Measurements from ENCODE around the gene DHRS3.

DNA sequence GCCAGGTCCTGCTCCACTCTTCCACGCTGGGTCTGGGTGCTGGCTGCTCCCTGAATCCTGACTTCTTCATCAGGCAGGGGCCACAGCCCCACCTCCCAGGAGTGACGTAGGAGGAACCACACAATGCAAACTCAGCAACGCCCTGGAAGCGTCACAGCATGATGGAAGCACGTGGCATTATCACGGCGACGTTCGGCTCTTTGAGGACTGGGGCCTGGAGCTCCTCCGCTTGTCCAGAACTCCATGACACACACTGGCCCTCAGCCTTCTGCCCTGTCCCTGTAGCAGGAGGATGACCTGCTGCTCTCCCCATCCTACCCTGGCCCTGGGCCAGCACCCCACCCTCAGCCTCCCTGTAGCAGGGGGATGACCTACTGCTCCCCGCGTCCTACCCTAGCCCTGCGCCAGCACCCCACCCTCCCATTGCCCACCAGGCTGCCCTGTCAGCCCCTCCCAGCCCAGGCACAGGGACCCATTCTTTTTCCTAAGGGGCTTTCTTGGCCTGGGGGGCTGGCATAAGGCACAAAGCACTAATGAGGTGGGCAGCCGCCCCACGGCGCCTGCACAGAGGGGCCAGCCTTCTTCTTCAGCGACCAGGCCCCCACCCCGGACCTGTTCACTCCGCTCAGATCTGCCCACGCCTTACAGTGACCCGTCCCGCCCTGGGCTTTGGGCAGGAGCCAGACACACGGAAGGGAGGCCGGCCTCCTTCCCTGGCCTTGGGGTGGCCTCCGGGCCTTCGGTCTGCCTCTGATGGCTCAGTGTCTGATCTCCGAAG is 65.7 kb downstream of the DHRS3 start:
- TF ChIP-seq POLR2A (IDR thresholded peaks at IDR 0.05), result no peak
- TF ChIP-seq, protein P1, sequence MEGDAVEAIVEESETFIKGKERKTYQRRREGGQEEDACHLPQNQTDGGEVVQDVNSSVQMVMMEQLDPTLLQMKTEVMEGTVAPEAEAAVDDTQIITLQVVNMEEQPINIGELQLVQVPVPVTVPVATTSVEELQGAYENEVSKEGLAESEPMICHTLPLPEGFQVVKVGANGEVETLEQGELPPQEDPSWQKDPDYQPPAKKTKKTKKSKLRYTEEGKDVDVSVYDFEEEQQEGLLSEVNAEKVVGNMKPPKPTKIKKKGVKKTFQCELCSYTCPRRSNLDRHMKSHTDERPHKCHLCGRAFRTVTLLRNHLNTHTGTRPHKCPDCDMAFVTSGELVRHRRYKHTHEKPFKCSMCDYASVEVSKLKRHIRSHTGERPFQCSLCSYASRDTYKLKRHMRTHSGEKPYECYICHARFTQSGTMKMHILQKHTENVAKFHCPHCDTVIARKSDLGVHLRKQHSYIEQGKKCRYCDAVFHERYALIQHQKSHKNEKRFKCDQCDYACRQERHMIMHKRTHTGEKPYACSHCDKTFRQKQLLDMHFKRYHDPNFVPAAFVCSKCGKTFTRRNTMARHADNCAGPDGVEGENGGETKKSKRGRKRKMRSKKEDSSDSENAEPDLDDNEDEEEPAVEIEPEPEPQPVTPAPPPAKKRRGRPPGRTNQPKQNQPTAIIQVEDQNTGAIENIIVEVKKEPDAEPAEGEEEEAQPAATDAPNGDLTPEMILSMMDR (IDR thresholded peaks at IDR 0.05), result no peak
